Activated naive CD8-positive, alpha-beta T cell treated with anti-CD3 and anti-CD28 coated beads, Interleukin-2, amount 50 U/mL, for 16 hours (primary cell): ENCODE results near the gene GPC6.

Experiments
- DNase-seq: peaks from one replicate; pipeline ENCODE4 v3.0.0-alpha.2; 2020; ENCODE audit warnings: low read depth, low spot score

The GPC6 gene

GRCh38 chr13:93964146-93964512, 737.5 kb downstream of the GPC6 start:
- DNase-seq = no peak

GRCh38 chr13:93965587-93965986, 739.0 kb downstream of the GPC6 start:
- no peak for DNase-seq

GRCh38 chr13:93966267-93966936, 739.8 kb downstream of the GPC6 start:
- no peak for DNase-seq

- no peak for DNase-seq
Observed at GRCh38 chr13:93967286-93967685, 740.7 kb downstream of the GPC6 start.

DNA sequence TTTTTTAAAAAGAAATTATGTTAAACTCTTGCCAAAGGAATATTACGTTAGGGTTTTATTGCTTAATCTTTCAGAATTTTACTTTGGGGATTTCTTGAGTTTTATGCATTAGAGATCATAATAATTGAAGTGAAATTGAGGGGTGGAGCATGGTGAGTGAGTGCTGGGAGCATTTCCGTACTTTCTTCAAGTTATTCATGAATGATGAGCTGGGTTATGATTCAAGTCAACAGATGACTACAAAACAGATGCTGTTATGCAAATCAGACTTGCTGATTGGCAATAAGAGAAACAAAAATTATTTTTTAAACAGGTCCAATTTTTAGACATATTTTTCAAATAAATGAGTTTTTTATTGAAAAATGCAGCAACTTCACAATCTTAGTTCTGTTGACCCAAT, 748.6 kb downstream of the GPC6 start:
- DNase-seq = no peak

DNA sequence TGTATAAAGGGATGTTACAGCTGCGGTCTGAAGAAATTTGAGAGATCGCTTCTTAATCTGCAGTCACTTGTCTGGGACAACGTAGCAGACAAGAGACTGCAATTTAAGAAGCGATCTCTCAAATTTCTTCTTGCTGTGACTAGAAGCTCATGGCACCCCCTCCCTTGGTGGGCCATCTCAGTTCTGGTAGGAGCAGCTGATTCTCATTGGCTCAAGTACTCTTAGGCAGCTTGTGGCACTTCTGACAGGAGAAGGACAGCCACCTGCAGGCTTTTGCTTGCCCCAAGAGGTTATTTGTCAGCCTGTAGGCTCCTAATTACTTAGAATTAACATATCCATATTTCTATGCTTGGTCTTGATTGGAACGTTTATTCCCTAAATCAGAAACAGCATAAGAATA, 749.9 kb downstream of the GPC6 start:
- no peak for DNase-seq

DNA sequence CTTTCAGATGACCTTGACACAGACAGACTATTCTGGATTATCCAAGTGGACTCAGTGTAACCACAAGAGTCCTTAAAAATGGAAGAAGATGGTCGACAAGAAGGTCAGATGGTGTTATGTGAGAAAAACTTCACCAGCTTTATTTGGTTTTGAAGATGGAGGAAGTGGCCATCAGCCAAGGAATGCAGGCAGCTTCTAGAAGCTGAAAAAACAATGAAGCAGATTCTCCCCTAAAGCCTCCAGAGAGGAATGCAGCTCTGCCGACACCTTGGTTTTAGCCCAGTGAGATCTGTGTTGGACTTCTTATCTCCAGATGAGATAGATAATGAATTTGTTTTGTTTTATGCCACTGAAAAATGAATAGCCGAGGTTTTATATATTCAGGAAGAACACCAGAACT, 751.4 kb downstream of the GPC6 start:
- no peak for DNase-seq

GRCh38 chr13:93981426-93981977, 754.9 kb downstream of the GPC6 start:
- DNase-seq = no peak

DNA sequence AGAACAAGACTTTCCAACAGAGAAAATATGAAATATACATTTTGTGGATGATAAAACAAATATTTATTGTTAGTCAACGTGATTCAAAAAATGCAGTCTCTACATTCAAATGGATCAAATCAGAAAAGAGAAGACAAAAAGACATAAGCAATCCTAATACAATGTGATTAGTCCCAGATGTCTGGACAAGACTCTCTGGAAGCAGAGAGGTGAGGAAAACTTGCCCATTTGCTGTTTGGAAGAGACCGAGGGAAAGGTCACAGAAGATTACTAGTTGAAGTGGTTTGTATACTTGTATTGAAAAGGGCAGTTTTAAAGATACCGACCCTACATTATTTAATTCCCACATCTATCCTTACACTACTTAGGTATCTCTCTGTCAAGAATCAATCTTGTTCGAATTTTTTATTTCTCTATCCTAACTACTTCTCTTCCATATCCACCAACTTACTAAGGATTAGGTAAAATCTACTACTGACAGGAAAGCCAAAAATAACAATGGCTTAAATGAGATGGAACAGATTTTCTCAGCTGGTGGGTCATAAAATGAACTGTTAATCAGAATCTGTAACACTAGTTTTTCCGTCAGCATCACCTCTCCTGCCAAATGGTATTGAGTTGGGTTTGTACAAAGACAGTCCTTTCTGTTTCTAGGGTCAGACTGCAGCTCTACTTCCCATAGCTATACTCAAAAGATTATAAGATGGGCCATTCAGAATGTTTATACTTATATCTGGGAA, 755.7 kb downstream of the GPC6 start:
- DNase-seq = no peak

DNA sequence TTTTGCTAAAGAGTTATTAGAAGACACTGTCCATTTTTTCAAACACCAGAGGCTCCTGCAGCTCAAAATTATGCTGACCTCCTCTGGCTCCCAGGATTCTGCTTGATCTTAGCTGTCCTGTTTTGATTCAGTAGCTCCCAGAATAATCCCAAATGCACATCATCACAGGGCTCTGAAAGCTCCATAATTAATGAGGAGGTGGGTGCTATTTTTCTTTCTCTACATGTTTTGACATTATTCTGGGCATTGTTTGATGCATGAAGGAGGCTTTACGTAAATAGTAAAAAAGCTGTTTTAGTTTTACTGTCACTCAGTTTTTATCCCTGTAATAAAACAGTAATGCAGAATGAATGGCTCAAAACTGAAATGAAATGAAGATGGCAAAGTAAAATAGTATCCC, 757.4 kb downstream of the GPC6 start:
- no peak for DNase-seq

- no peak for DNase-seq
Observed at GRCh38 chr13:93984876-93985275, 758.3 kb downstream of the GPC6 start.

DNA sequence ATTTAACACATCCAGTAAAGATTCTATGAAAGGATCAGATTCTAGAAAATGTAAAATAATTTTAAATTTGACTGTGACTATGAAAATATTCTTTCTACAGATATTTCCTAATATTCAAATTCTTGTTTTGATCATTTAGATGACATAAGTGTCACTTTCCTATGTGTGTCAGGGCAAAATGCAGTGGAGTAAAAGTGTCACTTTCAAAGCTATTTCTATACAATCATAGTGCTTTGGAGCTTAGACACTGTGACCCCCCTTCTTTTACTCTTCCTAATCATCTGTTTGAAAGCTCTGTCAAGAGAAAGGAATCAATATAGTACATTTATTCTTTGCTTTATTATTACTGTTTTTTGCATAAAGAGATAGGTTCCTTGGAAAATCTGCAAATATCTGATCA, 760.9 kb downstream of the GPC6 start:
- no peak for DNase-seq

DNA sequence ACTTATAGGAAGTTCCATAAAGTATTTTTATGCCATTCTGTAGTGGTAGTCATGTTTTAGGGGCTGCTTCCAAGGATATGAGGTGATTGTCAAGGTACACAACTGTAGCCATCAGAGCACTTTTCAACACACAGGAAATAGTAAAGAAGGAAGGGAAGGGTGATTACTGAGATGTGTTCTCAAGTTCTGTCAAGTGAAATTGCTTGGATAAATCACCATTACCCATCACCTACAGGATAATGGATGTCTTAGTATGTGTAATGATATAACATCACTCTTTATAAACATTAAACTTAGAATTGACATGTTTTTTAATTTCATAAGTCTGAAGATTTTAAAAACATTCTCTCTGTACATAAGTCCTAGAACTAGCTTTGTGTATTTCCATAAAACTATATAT, 765.0 kb downstream of the GPC6 start:
- no peak for DNase-seq

DNA sequence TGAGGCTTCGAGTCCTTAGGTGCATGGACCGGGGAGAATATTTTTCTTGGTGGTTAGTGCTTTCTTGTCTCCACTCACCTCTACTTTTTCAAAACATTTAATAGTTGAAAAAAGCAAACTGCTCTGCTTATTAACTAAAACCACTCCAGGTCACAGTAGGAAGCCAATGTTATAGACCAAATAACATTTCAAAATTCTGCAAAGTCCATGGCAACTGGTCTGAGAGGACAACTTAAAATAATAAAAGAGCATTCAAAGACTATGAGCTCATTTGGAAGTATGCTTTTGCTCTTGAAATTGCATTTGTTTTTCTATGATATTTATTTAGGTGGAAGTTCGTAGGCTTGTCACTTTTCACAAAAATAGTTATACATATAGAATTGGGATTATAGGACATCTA, 769.9 kb downstream of the GPC6 start:
- no peak for DNase-seq

DNA sequence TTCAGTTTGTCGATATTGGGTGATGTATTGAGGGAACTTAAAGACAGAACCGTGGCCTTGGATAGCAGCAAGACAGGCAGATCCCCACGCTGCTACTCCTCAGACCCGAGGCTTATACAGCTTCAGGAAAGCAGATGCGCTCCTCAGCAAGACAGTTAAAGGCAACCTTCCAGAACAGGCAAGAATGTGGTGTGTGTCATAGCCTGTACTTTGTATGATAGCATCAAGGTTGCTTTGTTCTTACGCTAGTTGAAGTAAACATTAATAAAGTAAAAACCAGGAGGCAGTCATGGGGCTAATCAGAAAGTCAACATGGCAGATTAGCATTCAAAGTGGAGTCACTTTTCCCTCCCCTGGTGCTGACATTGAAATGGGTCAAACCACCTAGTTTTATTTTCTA, 779.7 kb downstream of the GPC6 start:
- DNase-seq = no peak

- DNase-seq = no peak
Observed at GRCh38 chr13:94007072-94007471, 780.5 kb downstream of the GPC6 start.

- no peak for DNase-seq
Observed at GRCh38 chr13:94009701-94010100, 783.1 kb downstream of the GPC6 start.

DNA sequence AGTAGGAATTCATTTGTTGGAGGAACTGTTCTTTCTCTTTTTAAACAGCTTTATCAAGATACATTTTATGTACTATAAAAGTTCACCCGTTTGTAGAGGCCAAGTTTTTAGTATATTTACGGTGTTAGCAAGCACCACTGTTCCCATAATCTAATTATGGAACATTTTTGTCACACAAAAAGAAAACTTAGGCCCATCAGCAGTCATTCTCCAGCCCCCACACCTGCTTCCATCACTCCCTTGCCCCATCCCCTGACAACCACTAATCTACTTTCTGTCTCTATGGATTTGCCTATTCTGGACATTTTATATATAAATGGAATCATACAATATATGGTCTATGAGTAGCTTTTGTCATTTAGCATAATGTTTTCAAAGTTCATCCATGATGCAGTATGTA, 787.9 kb downstream of the GPC6 start:
- no peak for DNase-seq

GRCh38 chr13:94020426-94020825, 793.8 kb downstream of the GPC6 start:
- no peak for DNase-seq

DNA sequence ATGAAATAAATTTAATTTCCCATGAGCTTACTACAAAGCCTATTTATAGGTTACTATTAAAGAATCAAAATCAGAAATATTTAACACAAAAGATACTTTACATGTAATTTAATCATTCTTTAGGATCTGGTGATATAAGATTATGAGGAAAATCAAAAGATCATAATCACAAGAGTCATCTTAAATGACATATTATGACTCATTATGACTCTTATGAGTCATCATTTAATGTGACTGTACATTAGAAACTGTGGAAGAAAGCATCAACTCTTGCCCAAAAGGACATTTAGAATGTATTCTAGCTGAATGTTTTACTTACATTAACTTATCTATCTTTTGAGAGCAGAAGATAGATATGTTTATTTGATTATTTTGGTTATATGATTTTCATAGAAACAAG, 794.2 kb downstream of the GPC6 start:
- no peak for DNase-seq

GRCh38 chr13:94028234-94028633, 801.6 kb downstream of the GPC6 start:
- DNase-seq = no peak

- DNase-seq = no peak
Observed at GRCh38 chr13:94028650-94029049, 802.0 kb downstream of the GPC6 start.

DNA sequence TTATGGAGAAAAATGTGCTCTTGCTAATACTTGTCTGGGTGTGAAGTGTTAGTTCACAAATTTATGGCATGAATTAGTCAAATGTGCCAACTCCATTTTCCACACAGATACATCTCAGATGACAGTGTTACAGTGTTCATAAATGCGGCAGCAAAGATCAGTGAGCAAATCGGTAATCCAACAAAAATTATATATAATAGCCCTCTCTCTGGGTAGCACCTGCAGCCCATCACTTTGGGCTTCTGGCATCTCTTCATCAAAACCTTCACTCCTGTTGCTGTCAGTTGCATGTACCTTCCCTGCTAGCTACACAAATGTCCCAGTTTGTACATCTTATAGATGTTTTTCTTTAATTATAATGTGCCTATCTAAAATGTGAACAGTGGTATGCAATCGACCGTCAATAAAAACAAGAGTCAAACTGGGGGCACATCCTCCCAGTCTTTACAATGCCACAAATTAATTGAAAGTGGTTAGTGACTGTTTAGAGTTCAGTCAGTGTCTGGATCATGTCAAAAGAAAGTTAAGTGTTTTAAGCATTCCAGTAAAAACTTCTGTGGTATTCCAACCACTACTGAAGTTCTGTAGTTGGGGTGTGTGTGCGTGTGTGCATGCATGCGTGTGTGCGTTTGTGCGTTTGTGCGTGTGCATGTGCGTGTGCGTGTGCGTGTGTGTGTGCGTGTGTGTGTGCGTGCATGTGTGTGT, 804.0 kb downstream of the GPC6 start:
- no peak for DNase-seq
